ENCODE results near the gene KCTD15.

Gene KCTD15

GRCh38 chr19:33823341-33823740 lies 26.7 kb downstream of the KCTD15 start:
- DNase-seq (ENCODE audit: low read depth) = no peak
- no peak overlapping the region for H3K4me3 ChIP-seq (ENCODE audit: low read depth, low read length)
- in situ Hi-C loops (cut with HindIII; ENCODE audit: low sequenced_read_pairs) = no loop called here
- TF ChIP-seq CTCF (IDR thresholded peaks at IDR 0.05; ENCODE audit: low read depth, low read length, missing control alignments) = no peak

GRCh38 chr19:33825556-33825955 lies 28.9 kb downstream of the KCTD15 start:
- TF ChIP-seq CTCF (IDR thresholded peaks at IDR 0.05; ENCODE audit: low read depth, low read length, missing control alignments) = no peak
- no peak overlapping the region for H3K4me3 ChIP-seq (ENCODE audit: low read depth, low read length)
- in situ Hi-C loops (cut with HindIII; ENCODE audit: low sequenced_read_pairs) = no loop called here
- DNase-seq (ENCODE audit: low read depth) = no peak

DNA sequence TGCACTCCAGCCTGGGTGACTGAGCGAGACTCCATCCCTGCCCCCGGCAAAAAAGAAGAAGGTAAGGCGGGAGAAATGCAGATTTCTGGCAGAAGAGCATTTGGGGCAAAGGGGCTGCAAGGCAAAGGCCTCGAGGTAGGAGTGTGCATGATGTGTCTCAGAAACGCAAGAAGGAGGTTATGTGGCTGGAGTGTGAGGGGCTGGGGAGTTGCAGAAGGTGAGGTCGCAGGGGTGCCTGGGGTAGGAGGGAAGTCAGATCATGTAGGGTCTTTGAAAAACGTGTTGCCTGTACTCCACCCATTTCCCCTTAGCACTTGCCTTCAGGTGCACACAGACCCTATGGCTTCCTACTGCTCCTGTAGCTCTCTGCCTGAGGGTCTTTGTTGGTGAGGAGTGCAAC lies 29.9 kb downstream of the KCTD15 start:
- in situ Hi-C loops (cut with HindIII; ENCODE audit: low sequenced_read_pairs) = no loop called here
- DNase-seq (ENCODE audit: low read depth) = no peak
- H3K4me3 ChIP-seq (ENCODE audit: low read depth, low read length) = no peak overlapping the region
- no peak for TF ChIP-seq CTCF (IDR thresholded peaks at IDR 0.05; ENCODE audit: low read depth, low read length, missing control alignments)

GRCh38 chr19:33828266-33829075 lies 31.8 kb downstream of the KCTD15 start:
- no peak for TF ChIP-seq CTCF (IDR thresholded peaks at IDR 0.05; ENCODE audit: low read depth, low read length, missing control alignments)
- in situ Hi-C loops (cut with HindIII; ENCODE audit: low sequenced_read_pairs) = no loop called here
- DNase-seq (ENCODE audit: low read depth) = no peak
- H3K4me3 ChIP-seq (ENCODE audit: low read depth, low read length) = no peak overlapping the region

DNA sequence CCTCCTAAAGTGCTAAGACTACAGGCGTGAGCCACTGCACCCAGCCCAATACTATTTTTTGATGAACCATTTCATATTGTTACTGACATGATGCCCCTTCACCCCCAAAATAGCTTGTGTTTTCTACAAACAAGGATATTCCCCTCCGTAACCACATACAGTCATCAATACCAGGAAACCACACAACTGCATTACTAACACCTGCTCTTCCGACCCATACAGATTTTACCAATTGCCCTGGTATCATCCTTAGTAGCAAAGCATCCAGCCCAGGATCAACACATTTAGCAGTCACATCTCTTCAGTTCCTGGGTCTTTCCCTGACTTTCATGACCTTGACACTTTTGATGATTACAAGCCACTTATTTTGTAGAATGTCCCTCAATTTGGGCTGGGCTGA lies 33.6 kb downstream of the KCTD15 start:
- in situ Hi-C loops (cut with HindIII; ENCODE audit: low sequenced_read_pairs) = no loop called here
- no peak for DNase-seq (ENCODE audit: low read depth)
- TF ChIP-seq CTCF (IDR thresholded peaks at IDR 0.05; ENCODE audit: low read depth, low read length, missing control alignments) = no peak
- no peak overlapping the region for H3K4me3 ChIP-seq (ENCODE audit: low read depth, low read length)

GRCh38 chr19:33831825-33832224 lies 35.2 kb downstream of the KCTD15 start:
- no peak overlapping the region for H3K4me3 ChIP-seq (ENCODE audit: low read depth, low read length)

More at GRCh38 chr19:33831825-33832224, 35.2 kb downstream of the KCTD15 start:
- DNase-seq (ENCODE audit: low read depth) = no peak
- TF ChIP-seq CTCF (IDR thresholded peaks at IDR 0.05; ENCODE audit: low read depth, low read length, missing control alignments) = no peak
- in situ Hi-C loops (cut with HindIII; ENCODE audit: low sequenced_read_pairs) = no loop called here
